B cell (primary cell): ENCODE data around the gene TMEM145.

Source experiments
- CTCF ChIP-seq: fragments of 200-600 bp; IDR thresholded peaks from one replicate; pipeline ENCODE4 v1.8.0; 2022; ENCODE audit warnings: antibody characterized with exemption, mild to moderate bottlenecking
- EZH2 ChIP-seq: IDR thresholded peaks from 2 replicates; pipeline ENCODE4 v1.6.1; 2012; ENCODE audit warnings: borderline replicate concordance, low read depth, mild to moderate bottlenecking, moderate library complexity, low read length; ENCODE audit not compliant: insufficient read depth, poor library complexity, severe bottlenecking

- no peak for TF ChIP-seq CTCF
- no peak for TF ChIP-seq EZH2
Observed at GRCh38 chr19:42309686-42310085, 3.4 kb upstream of the TMEM145 start.
